ENCODE data around the gene ARMC12.
A peak's percentile ranks its signal among the peaks of the same experiment; 100 is the strongest.

Gene ARMC12

GRCh38 chr6:35724471-35724870 lies 12.4 kb upstream of the ARMC12 start:
- in situ Hi-C loops (cut with MboI; ENCODE audit: low pct_unique_long_range_greater_than_20kb, low sequenced_read_pairs, unreplicated experiment) = no loop called here
- TF ChIP-seq CTCF (IDR thresholded peaks at IDR 0.05; ENCODE audit: extremely low read depth, insufficient read depth, missing control alignments) = no peak
- no peak for DNase-seq (ENCODE audit: low spot score)

GRCh38 chr6:35725081-35725708 lies 11.6 kb upstream of the ARMC12 start:
- in situ Hi-C loops (cut with MboI; ENCODE audit: low pct_unique_long_range_greater_than_20kb, low sequenced_read_pairs, unreplicated experiment) = no loop called here
- no peak for DNase-seq (ENCODE audit: low spot score)
- no peak for TF ChIP-seq CTCF (IDR thresholded peaks at IDR 0.05; ENCODE audit: extremely low read depth, insufficient read depth, missing control alignments)

- in situ Hi-C loops (cut with MboI; ENCODE audit: low pct_unique_long_range_greater_than_20kb, low sequenced_read_pairs, unreplicated experiment) = no loop called here
- no peak for DNase-seq (ENCODE audit: low spot score)
- TF ChIP-seq CTCF (IDR thresholded peaks at IDR 0.05; ENCODE audit: extremely low read depth, insufficient read depth, missing control alignments) = no peak
These were observed 11.0 kb upstream of the ARMC12 start for GRCh38 chr6:35725721-35726438.

GRCh38 chr6:35727231-35727934 lies 9.4 kb upstream of the ARMC12 start:
- no peak for TF ChIP-seq CTCF (IDR thresholded peaks at IDR 0.05; ENCODE audit: extremely low read depth, insufficient read depth, missing control alignments)
- in situ Hi-C loops (cut with MboI; ENCODE audit: low pct_unique_long_range_greater_than_20kb, low sequenced_read_pairs, unreplicated experiment) = no loop called here
- DNase-seq (ENCODE audit: low spot score) = peak; percentile 54

- in situ Hi-C loops (cut with MboI; ENCODE audit: low pct_unique_long_range_greater_than_20kb, low sequenced_read_pairs, unreplicated experiment) = no loop called here
- DNase-seq (ENCODE audit: low spot score) = peak; percentile 91
- TF ChIP-seq CTCF (IDR thresholded peaks at IDR 0.05; ENCODE audit: extremely low read depth, insufficient read depth, missing control alignments) = peak; percentile 20
These were observed 8.7 kb upstream of the ARMC12 start for GRCh38 chr6:35727935-35728682.
